Muscle of leg (tissue), 11 donors: ENCODE data around the gene SCN4A. TPM values are rescaled to one million over a fixed set of nuclear protein-coding genes. Genes with fewer than 3 reads are reported as not detected.

Source experiments
- DNase-seq: peaks from one replicate; pipeline ENCODE4 v3.0.0; 2013
- H3K27ac ChIP-seq: one replicate; pipeline ENCODE4 v1.5.1; 2013; ENCODE audit warnings: mild to moderate bottlenecking, low read length, control low read depth
- H3K27me3 ChIP-seq: one replicate; pipeline ENCODE4 v1.6.1; 2013; ENCODE audit warnings: low read length; ENCODE audit not compliant: control insufficient read depth, insufficient read depth
- H3K36me3 ChIP-seq: one replicate; pipeline ENCODE4 v1.6.1; 2013; ENCODE audit warnings: low read length; ENCODE audit not compliant: control insufficient read depth, insufficient read depth
- H3K4me1 ChIP-seq: one replicate; pipeline ENCODE4 v1.6.1; 2013; ENCODE audit warnings: low read length; ENCODE audit not compliant: control insufficient read depth, insufficient read depth
- H3K4me3 ChIP-seq: one replicate; pipeline ENCODE4 v1.5.1; 2013; ENCODE audit warnings: low read length, control low read depth
- H3K9me3 ChIP-seq: replicated peaks from 2 replicates; pipeline ENCODE4 v1.6.1; 2013; ENCODE audit warnings: low read depth, low read length; ENCODE audit not compliant: control insufficient read depth
- WGBS: methylation state at CpG from one replicate; pipeline ENCODE4 v1.1.5; 2013; ENCODE audit warnings: missing lambda C conversion rate; ENCODE audit not compliant: insufficient coverage; 5-methylcytosine and 5-hydroxymethylcytosine counted together
- polyA plus RNA-seq, 8 donors: library from polyadenylated mRNA; unstranded; fragments of 120-200 nt; gene quantifications; one replicate each; pipeline versions ENCODE4 v1.2.1 to v1.2.3, GENCODE V29; 2013; ENCODE audit warnings: inconsistent platforms in 1 of 8, low replicate concordance in 1 of 8; ENCODE audit not compliant: insufficient read length in 8 of 8, insufficient read depth in 1 of 8
- total RNA-seq: library from RNA; stranded (reverse); fragments of 120-200 nt; gene quantifications from one replicate; pipeline ENCODE4 v1.2.4, GENCODE V29; 2013

The SCN4A gene
- total and polyA plus RNA-seq, 9 donors = 16.3 to 46.8 (median 36.7) TPM

DNA sequence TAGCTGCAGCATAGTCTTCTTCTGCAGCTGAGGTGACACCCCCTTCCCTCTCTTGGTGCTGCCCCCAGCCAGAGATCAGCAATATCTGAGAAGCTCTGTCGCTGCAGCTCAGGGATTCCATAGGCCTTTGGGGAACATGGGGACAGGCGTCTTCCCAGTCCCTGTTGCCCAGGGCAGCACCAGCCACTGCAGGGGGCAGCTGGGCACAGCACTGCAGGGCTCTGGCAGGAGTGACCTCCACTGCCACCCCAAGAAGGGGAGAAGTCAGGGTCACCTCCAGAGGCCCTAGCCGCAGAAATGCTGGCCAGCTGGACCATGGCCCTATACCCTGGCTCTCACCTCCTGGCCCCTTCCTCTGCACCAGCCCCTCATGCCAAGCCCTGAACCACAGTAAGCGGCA lies 16.9 kb downstream of the SCN4A start:
- Histone ChIP-seq H3K36me3 (peaks cover 36% of the 10 kb centered on the region), H3K4me3 (no peak overlapping the region), H3K4me1 (peaks cover 59% of the 10 kb centered on the region), H3K9me3 (no peaks in the 10 kb centered on the region), H3K27me3 (no peaks in the 10 kb centered on the region), H3K27ac (peak overlapping the region; percentile 3)
- 54% methylated on average over 2 of the region's 4 CpGs for WGBS
- DNase-seq = no peak

DNA sequence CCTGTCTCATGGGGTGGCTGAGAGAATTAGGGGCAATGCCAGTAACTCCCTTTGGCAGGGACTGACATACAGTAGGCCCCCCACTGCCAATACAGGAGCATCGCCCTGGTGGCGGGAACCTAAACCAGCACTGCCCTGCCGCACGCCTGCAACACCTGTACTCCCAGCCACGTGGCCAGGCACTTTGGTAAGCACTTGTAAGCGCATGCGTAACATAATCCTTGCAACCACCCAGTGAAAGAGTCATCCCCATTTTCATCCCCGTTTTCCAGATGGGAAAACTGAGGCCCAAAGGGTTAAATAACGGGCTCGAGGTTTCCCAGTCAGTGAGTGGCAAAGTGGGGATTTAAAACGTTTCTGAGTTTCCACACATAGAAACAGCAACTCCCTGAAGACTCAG lies 17.5 kb downstream of the SCN4A start:
- peaks cover 36% of the 10 kb centered on the region for H3K36me3 ChIP-seq
- peaks cover 59% of the 10 kb centered on the region for H3K4me1 ChIP-seq
- DNase-seq = no peak
- no peaks in the 10 kb centered on the region for H3K9me3 ChIP-seq
- no peaks in the 10 kb centered on the region for H3K27me3 ChIP-seq
- peak overlapping the region; percentile 6 for H3K27ac ChIP-seq
- no peak overlapping the region for H3K4me3 ChIP-seq
- 84% methylated on average over 7 of the region's 11 CpGs for WGBS

DNA sequence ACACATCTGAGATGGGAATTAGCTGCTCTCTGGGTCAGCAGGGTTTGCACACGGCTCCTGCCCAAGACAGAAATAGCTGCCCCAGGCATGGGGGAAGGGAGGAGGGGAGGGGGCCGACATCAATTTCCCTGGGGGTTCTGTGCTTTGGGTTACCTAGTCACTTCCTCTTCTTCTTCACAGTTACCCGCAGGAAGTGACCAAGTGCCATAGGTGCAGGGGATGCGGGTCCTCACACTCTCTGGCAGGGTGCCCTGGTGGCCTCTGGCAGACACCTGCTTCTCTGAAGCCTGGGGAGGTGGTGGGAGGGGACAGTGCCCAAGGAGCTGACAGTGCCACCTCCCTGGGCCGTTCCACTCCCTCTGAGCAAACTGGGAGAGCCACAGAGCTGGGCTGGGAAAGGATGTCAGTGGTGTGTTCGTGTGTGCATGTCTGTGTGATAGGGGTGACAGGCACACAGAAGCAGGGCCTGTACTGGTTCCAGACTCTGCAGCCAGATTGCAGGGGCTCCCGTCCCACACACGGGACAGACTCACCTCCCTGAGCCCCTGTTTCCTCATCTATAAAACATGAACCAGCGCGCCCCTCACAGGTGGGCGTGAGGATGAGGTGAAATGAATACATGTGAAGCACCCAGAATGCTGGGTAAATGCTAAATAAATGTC lies 18.2 kb downstream of the SCN4A start:
- Histone ChIP-seq H3K27me3 (no peaks in the 10 kb centered on the region), H3K4me3 (no peak overlapping the region), H3K27ac (peak overlapping the region; percentile 74), H3K9me3 (no peaks in the 10 kb centered on the region), H3K36me3 (peaks cover 34% of the 10 kb centered on the region), H3K4me1 (peaks cover 59% of the 10 kb centered on the region)
- DNase-seq = peak; percentile 45
- 53% methylated on average over 4 of the region's 11 CpGs for WGBS

DNA sequence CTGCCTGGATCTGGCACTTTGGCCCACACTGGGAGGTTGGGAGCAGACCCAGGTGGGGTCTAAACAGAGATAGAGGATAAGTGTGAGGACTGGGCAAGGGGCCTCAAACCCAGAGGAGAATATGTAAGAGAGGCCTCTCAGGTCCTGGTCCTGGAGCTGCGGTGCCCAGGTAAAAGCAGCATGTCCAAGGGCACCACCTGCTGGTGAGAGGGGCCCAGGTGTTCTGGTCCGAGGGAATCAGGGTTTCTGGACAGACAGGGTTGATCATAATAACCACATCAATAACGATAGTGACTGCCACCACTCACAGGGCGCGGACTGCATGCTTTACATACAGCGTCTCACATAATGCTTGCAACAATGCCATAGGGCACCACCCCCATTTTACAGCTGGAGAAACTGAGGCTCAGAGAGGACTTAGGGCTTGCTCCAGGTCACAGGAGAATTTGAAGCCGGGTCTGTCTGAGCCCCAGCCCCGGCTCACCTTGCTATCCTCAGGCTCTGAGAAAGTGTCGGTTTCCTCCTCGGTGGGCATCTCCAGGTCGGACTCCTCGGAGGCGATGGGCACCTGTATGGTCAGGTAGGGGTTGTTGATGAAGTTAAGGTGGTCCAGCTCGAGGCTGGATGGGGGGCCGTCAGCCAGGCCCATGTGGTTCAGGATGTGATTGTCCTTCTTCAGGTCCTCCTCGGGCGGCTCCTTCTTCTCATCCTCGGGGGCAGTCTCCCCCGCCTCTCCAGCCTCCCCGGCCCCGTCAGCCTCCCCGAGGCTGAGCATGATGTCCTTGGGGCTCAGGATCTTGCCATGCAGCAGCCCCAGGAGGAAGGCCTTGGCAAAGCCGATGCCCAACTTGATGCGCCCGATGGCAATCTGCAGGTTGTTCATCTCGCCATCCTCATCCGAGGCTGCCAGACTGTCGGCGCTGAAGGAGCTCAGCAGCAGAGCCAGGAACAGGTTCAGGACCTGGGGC lies 21.5 kb downstream of the SCN4A start:
- Histone ChIP-seq H3K4me1 (peaks cover 59% of the 10 kb centered on the region), H3K27me3 (no peaks in the 10 kb centered on the region), H3K36me3 (peaks cover 39% of the 10 kb centered on the region), H3K27ac (peak overlapping the region; percentile 69), H3K9me3 (no peaks in the 10 kb centered on the region), H3K4me3 (no peak overlapping the region)
- 89% methylated on average over 29 of the region's 29 CpGs for WGBS
- no peak for DNase-seq

- WGBS = 47% methylated on average over 12 of the region's 18 CpGs
- no peaks in the 10 kb centered on the region for H3K9me3 ChIP-seq
- peaks cover 44% of the 10 kb centered on the region for H3K4me1 ChIP-seq
- H3K27me3 ChIP-seq = no peaks in the 10 kb centered on the region
- H3K4me3 ChIP-seq = no peak overlapping the region
- DNase-seq = peak; percentile 71
- H3K27ac ChIP-seq = peak overlapping the region; percentile 69
- peaks cover 38% of the 10 kb centered on the region for H3K36me3 ChIP-seq
Observed at GRCh38 chr17:63949576-63950250, 23.0 kb downstream of the SCN4A start.

DNA sequence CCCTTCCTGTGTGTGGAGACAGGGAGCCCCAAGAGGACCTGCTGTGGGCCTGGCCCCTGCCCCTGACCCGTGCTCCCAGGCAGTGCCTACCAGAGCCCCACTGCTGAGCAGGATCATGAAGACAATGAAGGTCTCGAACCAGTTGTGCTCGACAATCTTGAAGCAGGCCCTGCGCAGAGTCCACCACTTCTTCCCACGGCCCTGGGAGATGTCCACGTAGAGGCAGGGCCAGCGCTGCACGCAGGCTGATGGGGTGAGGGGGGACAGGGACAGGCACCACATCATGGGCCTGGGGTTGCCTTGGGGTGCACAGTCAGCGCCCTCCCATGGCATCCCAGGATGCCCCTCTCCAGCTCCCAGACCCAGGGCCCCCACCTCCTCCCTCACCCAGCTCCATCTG lies 24.2 kb downstream of the SCN4A start:
- 84% methylated on average over 8 of the region's 9 CpGs for WGBS
- H3K9me3 ChIP-seq = no peaks in the 10 kb centered on the region
- peaks cover 33% of the 10 kb centered on the region for H3K4me1 ChIP-seq
- H3K36me3 ChIP-seq = peaks cover 45% of the 10 kb centered on the region
- no peak for DNase-seq
- H3K4me3 ChIP-seq = no peak overlapping the region
- no peaks in the 10 kb centered on the region for H3K27me3 ChIP-seq
- H3K27ac ChIP-seq = no peak overlapping the region

DNA sequence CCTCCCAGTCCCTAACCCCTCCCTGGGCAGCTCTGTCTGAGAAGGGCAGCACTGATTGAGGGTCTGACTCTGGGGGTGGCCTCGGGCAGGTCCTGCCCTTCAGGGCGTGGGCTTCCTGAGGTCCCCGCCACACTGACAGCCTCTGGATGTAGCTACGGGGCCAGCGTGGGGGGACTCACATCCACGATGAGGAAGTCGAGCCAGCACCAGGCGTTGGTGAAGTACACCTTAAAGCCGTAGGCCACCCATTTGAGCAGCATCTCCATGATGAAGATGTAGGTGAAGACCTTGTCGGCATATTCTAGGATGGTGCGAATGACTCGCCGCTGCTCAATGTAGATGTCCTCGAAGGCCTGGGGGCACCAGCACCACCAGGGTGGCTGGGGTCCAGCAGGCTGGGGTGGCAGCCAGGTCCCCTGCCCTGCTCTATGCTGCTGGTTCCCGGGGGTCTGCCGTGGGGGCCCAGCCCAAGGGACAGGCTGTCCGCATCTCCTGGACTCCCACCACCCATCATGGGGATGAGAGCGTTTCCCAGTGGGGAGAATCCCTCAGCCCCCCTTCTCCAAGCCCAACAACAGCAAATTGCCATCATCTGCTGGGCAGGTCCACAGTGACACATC lies 24.9 kb downstream of the SCN4A start:
- 76% methylated on average over 18 of the region's 18 CpGs for WGBS
- H3K9me3 ChIP-seq = no peaks in the 10 kb centered on the region
- DNase-seq = no peak
- peaks cover 32% of the 10 kb centered on the region for H3K4me1 ChIP-seq
- H3K27me3 ChIP-seq = no peaks in the 10 kb centered on the region
- H3K27ac ChIP-seq = no peak overlapping the region
- H3K4me3 ChIP-seq = no peak overlapping the region
- peaks cover 49% of the 10 kb centered on the region for H3K36me3 ChIP-seq

DNA sequence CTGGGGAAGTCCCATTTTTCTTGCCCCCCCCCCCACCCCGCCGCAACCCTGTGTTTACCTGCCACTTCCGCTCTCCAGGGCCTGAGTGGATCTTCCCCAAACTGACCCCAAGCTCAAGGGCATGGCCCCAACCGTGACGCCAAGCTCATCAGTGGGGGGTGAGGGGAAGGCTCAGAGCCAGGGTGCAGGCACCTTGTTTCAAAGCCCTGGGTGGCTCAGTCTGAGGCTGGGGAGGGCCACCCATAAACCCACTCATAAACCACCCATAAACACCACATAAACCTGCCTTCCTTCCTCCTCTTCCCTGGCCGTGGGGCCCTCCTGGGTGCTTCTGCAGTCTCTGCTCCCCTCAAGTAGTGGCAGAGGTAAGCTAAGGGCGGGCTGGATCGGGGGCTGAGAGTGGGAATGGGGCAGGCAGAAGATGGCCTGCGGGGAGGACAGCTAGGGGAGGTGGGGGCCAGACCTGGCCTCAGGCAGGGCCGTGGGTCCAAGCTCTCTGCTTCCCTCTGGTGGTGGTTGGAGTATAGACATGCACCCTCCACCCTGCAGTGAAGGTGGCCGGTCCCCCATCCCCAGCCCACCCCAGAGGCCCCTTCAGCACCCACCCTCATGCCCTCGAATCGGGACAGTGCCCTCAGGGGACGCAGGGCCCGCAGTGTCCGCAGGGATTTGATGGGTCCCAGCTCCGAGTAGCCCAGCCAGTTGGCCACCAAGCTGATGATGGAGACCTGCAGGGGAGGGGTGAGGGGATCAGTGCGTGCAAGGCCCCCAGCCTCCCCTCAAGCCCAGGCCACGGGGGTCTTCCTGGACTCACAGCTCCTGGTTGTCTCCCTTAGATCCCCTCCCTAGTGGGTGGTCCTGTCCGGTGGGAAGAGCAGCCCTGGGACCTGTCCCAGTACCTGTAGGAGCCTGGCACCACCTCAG lies 26.0 kb downstream of the SCN4A start:
- H3K27me3 ChIP-seq = no peaks in the 10 kb centered on the region
- no peaks in the 10 kb centered on the region for H3K9me3 ChIP-seq
- DNase-seq = peak; percentile 41
- no peak overlapping the region for H3K27ac ChIP-seq
- WGBS = 28% methylated on average over 6 of the region's 20 CpGs
- H3K36me3 ChIP-seq = peaks cover 52% of the 10 kb centered on the region
- no peak overlapping the region for H3K4me3 ChIP-seq
- peaks cover 32% of the 10 kb centered on the region for H3K4me1 ChIP-seq

DNA sequence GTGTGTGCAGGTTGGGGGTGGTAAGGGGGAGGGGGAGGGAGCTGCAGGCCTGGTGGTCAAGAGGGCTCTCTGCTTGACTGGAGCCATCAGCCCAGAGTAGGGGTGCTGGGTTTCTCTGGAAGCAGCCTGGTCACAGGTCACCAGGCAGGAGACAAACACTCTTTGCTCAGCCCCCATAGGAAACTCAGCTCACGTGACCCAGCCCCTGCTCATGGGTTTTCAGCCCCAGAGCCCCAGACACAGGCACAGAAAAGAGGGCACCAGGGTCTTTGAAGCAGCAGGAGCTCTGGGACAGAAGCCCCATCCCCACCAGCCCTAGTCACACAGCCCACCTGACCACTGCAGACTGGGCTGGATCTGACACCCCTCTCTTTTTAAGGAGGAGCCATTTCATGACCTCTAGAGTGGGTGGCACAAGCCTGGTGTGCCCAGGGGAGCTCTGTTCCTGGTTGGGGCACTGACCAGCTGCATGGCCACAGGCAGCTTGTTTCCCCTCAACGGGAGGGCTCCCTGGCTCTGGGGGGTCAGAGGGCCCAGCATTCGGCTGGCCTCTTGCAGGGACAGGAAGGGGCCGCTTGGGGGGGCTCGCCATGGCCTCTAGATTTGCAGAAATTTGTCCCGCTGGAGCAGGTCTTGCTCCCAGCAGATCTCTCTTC lies 26.8 kb downstream of the SCN4A start:
- Histone ChIP-seq H3K36me3 (peaks cover 60% of the 10 kb centered on the region), H3K9me3 (no peaks in the 10 kb centered on the region), H3K27me3 (no peaks in the 10 kb centered on the region), H3K4me1 (peaks cover 32% of the 10 kb centered on the region), H3K27ac (no peak overlapping the region), H3K4me3 (no peak overlapping the region)
- 69% methylated on average over 6 of the region's 6 CpGs for WGBS
- DNase-seq = no peak
